ENCODE measurements around the gene ORC6.

The ORC6 gene

GRCh38 chr16:46733319-46733830 lies 43.9 kb downstream of the ORC6 start:
- FAIRE-seq, result no peak

GRCh38 chr16:46736695-46737094 lies 47.2 kb downstream of the ORC6 start:
- no peak for FAIRE-seq

DNA sequence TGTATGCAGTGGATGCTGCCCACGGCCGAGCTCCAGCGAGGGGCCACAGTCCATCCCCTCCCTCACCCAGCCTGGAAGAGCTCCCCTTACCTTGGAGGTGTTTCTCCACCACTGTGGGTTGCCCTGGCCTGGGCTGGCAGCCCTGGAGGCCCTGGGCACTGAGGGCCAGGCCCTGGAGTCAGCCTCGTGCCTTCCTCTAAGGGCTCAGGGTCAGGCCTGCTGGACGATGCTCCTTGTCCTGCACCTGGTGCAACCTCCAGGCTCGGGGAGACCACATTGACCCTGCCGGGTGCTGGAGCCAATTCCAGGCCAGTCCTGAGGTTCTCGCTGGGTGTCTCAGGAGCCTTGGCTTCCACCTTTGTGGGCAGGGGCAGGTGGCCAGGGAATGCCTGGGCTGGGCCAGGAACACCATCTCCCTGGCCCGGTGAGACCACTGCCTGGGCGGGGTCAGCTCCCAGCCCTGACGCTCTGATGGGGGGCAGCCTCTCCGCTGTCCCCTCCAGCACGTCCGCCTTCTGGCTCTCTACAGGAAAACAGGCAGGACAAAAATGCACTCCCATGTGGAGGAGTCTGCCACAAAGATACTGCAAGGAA lies 48.3 kb downstream of the ORC6 start:
- FAIRE-seq, result no peak

- no peak for FAIRE-seq
Measured at GRCh38 chr16:46739934-46740333, 50.5 kb downstream of the ORC6 start.

GRCh38 chr16:46743232-46743719 lies 53.8 kb downstream of the ORC6 start:
- no peak for FAIRE-seq

- FAIRE-seq, result no peak
Measured at GRCh38 chr16:46745617-46746016, 56.2 kb downstream of the ORC6 start.

- no peak for FAIRE-seq
Measured at GRCh38 chr16:46746821-46747776, 57.6 kb downstream of the ORC6 start.
